HG03558 (cell line): ENCODE data around the gene GRAMD1A.

ENCODE experiments used
- ATAC-seq: cut with Tn5 transposase; IDR thresholded peaks from one replicate; pipeline ENCODE4 v1.9.1; 2021; ENCODE audit warnings: moderate number of reproducible peaks; ENCODE audit not compliant: unreplicated experiment; ENCODE audit errors: extremely low read depth

Gene GRAMD1A

DNA sequence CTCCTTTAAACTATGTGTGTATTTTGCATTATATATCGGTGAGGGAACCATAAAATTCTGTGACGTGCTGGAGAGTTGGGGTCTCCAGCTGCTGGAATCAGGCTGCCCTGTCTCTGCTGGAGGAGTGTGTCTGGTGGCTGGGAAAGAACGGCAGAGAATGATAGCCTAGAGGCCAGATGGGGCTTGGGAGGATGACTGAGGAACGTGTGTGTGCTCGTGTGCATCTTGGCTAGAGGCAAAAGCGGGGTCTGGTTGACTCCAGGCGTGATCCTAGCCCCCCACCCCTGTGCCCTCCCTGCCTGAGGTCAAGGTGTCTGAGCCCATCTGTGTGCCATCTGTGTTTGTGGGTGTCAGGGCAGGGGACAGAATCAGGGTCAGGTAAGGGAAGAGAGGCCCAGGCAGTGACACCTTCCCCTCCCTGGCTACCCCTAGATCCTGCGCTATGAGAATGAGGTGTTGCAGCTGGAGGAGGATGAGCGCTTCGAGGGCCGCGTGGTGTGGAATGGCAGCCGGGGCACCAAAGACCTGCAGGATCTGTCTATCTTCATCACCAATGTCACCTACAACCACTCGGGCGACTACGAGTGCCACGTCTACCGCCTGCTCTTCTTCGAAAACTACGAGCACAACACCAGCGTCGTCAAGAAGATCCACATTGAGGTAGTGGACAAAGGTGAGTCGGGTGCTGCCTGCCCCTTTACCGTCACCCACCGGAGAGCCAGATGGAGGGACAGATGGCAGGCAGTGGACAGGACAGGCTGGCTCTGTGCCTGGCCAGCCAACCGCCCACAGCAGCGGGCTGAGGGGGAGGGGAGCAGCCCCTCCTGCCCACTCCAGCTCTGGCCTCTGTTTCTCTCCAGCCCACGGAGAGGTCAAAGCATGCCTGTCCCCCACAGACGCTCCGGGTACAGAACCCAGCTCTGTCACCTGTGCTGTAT, 33.2 kb downstream of the GRAMD1A start:
- ATAC-seq = no peak

DNA sequence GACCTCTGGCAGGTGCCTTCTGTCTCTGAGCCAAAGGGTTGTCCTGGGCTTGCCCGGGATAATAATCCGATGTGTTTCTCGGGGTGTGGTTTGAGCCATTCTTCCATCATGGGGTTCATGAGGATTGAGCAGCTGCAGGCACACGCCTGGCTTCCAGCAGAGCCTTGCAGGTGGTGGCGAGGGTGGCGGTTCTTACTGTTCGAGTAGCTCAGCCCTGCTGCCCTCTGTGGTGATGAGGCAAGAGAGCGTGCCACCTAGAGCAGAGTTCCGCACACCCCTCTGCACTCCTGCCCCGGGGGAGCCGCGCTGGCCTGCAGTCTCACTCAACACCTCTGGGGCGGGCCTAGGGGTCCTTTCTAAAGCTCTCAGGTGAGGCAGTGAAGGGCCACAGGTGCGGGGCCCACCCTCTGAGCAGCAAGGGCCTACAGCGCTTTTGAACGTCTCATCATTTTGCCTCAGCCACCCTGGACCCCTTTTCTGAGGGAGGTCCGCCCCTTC, 33.9 kb downstream of the GRAMD1A start:
- ATAC-seq = no peak

DNA sequence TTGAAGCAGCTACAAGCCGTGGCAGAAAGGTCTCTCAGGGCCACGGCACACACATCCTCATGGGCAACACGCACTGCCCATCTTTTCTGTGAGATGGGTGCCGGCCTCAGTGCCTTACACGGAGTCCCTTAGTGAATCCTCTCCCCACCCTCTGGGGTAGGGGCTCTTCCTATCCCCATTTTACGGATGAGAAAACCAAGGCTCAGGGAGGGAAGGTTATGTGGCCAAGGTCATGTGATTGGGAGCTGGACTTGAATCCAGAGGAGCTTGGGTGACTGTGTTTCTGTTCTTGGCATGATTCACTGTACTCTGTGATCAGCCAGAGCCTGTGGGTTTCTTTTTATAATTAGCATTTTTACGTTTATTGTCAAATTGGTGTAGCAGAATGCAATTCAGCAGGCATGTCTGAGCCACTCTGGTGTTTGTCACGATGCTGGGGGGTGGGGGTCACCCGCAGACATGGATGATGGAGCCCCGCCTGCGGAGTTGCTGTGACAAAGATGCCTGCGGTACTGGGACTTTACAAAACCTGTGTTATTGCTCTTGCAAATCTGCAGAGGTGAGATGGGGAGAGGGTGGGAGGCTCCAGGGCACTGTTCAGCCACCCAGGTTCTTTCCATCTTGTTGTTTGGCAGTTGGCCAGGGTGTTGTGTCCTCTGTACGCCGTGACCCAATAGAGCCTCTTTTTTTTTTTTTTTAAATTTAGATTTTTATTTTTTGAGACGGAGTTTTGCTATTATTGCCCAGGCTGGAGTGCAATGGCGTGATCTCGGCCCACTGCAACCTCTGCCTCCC, 34.7 kb downstream of the GRAMD1A start:
- ATAC-seq = no peak

DNA sequence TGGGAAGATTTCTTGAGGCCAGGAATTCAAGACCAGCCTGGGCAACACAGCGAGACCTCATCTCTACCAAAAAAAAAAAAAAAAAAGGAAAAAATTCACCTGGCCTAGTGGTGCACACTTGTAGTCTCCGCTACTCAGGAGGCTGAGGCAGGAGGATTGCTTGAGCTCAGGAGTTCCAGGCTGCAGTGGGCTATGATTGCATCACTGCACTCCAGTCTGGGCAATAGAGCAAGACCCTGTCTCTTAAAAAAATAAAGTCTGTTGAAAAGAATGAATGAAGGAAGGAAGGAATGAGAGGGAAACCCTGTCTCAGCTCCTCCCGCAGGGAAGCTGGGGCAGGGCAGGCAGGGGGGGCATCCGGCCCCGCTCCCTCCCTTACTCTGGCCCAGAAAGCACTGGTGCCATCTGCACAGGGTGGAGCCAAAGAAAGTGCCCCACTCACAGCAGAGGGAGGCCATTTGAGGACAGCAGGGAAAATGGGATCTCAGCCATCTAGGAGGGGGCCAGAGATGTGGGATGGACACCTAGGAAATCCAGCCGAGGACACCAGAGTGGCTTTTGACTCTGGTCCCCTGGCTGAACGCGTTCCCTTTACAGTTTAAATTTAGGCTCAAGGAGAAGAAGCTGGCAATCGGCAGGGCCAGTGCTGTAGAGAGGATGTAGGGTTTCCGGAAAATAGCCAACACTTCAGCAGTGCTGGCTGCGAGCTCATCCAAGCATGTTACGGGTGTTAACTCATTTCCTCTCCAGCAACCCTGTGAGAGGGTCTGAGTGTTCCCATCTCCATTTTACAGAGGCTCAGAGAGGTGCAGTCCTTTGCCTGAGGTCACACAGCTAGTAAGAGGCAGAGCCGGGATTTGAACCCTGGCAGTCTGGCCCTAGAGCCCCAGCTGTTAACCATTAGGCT, 37.8 kb downstream of the GRAMD1A start:
- no peak for ATAC-seq

DNA sequence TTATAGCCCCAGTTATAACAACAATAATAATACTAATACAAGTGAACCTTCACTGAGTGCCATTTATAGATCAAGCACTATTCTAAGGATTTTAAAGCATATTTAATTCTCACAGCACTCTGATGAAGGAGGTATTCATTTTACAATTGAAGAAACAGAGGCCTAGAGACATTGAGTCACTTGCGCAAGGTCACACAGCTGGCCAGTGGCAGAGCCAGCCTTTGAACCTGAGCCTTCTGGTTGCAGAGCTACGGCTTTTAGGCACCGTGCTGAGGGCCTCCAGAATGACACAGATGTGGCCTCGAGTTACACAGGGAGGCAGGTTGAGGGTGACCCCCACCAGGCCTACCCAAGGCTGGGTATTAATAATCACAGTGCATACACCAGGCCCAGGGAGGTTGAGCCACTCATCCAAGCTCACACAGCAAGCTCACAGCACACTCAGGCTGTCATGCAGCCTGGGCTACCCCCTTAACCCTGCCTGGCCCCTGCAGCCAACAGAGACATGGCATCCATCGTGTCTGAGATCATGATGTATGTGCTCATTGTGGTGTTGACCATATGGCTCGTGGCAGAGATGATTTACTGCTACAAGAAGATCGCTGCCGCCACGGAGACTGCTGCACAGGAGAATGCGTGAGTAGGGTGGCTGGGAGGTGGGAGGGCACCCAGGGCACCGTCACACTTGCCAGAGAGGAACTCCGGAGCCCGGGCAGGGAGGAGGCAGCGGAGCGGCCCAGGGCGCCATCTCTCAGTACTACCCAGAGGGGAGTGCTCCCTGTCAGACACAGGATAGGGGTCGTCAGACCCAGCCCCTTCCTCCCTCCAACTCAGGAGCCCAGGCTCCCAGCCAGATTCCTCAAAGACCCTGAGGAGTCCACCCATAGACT, 38.7 kb downstream of the GRAMD1A start:
- ATAC-seq = no peak

DNA sequence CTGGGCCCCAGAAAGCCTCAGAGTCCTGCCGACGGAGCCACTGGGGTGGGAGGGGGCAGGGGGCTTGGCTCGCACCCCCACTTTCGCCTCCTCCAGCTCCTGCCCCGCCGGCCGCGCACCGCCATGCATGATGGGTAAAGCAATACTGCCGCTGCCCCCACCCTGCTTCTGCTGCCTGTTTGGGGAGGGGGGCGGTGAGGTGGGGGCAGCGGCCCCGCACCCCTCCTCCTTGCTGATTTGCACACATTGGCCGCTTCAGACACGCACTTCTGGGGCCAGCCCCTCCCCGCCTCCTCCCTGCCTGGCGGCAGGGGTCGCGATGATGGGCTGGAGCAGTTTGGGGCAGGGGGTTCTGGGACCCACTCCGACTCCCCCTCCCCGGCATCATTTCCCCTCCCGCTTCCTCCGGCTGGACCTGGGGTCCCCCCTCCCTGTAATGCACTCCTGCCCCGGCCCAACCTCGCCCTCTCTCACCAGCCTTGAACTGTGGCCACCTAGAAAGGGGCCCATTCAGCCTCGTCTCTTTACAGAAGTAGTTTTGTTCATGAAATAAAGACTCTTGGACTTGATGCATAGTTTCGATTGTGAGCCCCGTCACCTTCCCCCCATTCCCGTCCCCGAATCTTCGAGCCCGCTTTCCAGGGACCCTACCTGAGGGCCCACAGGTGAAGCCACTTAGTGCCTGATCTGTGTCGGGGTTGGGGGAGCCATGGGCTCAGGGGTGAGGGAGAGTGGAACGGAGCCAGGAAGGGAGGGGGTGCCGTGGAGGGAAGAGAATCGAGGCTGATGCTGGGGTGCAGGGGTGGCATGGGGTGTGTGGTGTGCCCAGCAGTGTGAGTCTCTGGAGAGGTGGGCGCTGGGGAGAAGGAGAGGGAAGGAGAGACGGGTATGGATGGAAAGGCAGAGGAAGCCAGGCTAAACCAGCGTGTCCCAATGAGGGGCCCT, 40.0 kb downstream of the GRAMD1A start:
- ATAC-seq = no peak

DNA sequence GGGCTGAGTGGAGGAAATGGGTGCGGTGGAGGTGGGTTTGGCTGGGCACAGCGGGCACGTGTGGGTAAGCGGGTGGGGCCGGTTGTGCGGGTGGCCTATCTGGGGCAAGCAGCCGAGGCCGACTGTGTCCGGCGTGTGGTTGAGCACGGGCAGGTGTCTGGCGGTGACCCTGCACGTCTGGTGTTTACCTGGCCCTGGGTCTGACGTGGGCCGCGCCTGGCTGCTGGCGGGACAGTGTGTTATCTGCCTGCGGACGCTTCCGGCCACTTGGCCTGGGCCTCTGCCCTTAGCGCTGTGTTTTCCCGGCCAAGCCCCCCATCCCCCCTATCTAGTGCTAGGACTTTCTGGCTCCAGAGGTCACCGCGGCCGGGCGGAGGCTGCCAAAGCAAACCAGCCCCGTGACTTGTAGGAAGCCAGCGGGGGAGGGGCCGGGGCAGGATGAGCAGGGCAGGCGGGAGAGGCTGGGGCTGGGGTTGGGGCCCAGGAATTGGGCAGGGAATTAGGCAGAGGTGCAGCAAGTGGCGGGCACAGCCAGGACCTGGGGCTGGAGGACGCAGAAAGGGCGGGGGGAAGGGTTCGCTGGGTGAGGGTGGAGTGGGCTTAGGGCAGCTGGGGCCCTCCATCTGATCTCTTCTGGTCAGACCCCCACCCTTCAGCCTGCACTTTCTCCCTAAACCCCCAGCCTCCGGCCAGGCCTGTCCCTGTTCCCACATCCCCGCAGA, 40.9 kb downstream of the GRAMD1A start:
- ATAC-seq = no peak

DNA sequence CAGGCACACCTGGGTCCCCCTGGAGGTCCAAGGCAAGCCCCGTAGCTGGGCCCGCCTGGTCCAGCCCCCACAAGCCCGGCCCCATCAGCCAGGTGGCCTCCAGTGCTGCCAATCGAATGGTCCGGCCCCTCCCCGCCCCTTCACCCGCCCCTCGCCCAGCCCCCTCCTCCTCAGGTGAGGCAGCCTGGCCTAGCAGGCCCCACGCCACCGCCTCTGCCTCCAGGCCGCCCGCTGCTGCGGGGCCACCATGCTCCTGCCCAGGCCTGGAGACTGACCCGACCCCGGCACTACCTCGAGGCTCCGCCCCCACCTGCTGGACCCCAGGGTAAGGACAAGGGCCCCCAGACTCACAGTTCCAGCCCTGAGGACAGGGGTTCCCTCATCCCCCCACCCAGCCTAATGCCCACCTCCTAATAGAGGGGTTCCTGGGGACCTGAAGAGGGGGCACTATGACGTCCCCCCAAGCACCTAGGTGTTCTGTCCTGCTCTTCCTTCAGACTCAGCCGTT, 41.5 kb downstream of the GRAMD1A start, which contains the start of gene HPN:
Gene HPN (plus strand): TSS at position 174 of the 508 bp plus-strand sequence. CDS start 786 bp downstream, outside the sequence.
- ATAC-seq = no peak

DNA sequence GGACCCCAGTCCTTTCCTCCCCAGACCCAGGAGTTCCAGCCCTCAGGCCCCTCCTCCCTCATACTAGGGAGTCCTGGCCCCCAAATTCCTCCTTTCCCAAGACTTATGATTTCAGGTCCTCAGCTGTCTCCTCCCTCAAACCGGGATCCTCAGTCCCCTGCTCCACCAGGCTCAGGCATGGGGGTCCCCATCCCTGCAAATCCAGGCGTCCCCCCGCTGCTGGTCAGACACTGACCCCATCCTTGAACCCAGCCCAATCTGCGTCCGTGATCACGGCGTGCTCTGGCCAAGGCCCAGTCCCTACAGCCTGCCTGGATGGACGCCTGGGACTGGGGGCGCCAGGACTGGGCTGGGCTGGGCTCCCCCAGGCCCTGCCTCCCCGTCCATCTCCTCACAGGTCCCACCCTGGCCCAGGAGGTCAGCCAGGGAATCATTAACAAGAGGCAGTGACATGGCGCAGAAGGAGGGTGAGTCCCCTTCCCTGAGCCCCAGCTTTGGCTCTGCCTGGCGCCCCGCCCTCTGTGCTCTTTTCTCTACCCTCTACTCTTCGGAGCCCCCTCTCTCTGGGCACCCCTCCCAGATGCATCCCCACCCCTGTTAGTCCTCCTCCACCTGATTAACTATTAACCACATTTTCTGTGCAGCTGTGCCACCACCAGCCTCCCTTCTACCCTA, 42.1 kb downstream of the GRAMD1A start:
- ATAC-seq = no peak

DNA sequence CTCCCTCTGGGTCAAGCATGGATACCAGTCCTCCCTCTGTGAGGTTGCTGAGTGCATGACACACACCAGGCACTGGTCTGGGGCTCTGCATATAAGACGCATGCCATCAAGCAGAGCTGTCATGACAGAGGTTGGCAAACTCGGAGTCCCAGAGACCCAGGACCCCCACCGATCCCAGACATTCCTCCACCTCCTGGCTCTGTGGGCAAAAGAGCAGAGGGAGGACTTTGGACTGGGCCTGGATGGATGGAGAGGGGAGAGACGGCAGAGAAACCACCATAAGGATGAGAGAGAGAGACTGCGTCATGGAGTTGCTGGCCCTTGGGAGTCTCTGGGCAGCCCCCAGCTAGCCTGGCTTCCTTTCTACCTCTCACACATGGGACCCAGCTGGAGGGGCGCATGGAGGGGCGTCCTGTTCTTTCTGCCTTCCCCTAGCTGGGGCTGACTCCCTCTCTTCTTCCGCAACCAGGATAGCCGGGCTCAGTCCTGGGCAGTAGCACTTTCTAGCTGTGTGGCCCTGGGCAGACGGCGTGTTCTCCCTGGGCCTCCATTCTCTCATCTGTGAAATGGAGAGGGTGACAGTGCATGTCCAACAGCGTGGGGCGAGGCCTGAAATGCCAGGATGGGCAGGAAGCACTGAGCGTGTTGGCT, 43.0 kb downstream of the GRAMD1A start:
- ATAC-seq = no peak

DNA sequence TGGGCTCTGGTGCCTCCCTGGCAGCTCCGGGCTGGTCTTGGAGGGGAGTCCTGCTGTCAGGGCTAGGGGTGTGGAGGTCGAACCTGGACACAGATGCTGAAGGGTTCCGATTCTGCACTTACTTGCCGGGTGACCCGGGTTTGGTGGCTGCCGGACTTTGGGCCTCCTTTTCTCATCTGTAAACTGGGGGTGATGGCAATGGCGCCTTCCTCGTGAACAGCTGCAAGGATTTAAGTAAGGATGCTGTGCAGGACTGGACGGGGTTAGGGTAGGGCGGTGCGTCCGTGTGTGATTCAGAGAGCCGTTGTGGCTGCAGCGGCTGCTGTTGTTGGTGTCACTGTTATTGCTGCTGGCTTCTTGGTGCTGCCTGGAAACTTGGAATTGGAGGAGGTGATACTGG, 43.8 kb downstream of the GRAMD1A start:
- ATAC-seq = no peak

DNA sequence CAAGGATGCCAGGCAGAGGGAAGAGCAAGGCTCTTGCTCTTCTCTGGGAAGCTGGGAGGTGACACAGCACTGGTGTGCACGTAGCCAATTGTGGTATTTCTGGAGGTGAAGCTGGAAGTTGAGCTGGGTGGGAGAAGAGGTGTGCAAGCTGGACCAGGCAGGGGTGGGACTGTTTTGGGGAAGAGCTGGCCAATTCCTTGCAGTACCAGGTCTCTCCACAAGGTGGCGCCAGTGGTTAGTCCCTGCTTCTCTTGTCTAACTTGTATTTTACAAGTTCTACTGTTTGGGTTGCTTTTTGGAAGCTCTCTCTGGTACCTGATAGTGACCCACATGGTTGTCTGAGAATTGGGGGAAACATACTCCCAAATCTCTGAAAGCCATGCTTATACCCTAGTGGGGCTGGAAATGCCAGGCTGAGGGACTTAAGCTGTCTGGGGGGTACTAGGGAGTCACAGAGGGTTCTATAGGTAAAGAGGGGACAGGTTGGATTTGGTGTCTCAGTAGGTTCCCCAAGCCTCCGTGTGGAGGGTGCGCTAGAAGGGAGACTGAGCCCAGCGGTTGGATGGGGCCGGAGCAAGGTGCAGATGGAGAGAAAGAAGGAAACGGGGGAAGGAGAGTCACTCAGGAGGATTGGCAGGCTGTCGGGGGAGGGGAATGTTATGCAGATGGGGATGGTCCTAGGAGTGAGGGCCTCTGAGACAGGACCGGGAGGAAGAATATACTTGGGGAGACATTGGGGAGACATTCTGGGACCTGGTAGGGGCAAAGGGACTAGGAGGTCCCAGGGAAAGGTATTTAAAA, 44.4 kb downstream of the GRAMD1A start:
- no peak for ATAC-seq

DNA sequence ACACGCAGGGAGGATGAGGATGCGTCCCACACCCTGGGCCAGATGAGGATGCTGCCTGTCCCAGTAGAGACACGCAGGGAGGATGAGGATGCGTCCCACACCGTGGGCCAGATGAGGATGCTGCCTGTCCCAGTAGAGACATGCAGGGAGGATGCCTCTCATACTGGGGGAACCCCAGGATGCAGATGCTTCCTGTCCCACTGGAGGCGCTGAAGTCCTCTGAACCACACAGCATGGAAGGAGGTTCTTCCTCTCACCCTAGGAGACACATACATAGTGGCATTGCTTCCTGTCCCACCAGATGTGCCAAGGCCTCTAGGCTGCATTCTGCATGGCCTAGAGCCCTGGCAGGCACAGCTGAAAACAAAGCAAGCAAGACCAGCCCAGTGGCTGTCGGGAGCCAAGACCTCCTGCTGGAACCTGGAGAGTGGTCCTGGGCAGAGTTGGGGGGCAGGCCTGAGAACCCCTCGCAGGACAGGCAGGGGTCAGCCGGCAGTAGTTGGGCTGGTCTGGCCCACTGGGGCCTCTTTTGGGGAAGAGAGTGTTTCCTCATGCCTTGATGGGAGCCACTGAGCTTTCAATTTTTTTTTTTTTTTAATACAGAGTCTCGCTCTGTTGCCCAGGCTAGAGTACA, 45.7 kb downstream of the GRAMD1A start:
- ATAC-seq = no peak

DNA sequence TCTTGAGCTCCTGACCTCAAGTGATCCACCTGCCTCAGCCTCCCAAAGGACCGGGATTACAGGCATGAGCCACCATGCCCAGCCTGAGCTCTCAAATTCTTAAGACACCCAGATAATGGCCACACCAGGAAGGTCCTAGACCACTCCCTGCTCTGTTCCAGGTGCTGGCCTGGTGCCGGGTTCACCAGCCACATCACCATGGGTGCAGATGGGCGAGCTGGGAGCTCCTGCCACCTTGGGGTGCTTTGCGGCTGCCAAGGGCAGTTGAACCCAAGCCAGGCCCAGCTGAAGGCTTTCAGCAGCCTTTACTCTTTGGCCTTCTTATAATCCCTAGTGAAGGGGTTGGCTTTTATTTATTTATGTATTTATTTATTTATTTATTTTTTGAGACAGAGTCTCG, 46.3 kb downstream of the GRAMD1A start:
- no peak for ATAC-seq

DNA sequence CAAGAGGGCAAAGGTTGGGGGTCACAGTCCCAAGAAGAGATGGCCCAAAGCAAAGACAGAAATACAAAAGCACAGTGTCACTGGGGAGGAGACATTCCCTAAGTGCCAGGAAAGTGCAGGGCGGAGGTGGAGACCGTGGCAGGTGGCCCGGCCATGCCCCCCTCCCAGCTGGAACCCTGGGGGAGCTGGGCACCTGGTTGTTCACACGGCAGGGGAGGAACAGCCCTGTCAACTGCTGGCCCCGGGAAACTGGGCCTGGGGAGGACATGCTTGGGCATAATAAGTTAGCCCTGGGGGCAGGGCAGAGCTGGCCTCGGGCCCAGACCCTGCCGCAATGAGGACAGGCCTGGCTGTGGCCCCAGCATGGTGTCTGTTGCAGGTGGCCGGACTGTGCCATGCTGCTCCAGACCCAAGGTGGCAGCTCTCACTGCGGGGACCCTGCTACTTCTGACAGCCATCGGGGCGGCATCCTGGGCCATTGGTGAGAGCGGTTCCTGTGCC, 48.8 kb downstream of the GRAMD1A start:
- no peak for ATAC-seq
